HL-60/S4 (cell line): ENCODE results near the gene LGALS9C.
"Not testable (repeated sequence)": the region's sequence is repeated elsewhere in the genome, so short reads cannot be mapped to it uniquely, and the experiment has no call there.

Source experiments
- in situ Hi-C: fragments of 300-500 bp; cut with MboI; formaldehyde crosslinking; loops from 2 replicates; pipeline ENCODE4 v1.14.3; 2022; ENCODE audit warnings: low sequenced_read_pairs

LGALS9C gene

DNA sequence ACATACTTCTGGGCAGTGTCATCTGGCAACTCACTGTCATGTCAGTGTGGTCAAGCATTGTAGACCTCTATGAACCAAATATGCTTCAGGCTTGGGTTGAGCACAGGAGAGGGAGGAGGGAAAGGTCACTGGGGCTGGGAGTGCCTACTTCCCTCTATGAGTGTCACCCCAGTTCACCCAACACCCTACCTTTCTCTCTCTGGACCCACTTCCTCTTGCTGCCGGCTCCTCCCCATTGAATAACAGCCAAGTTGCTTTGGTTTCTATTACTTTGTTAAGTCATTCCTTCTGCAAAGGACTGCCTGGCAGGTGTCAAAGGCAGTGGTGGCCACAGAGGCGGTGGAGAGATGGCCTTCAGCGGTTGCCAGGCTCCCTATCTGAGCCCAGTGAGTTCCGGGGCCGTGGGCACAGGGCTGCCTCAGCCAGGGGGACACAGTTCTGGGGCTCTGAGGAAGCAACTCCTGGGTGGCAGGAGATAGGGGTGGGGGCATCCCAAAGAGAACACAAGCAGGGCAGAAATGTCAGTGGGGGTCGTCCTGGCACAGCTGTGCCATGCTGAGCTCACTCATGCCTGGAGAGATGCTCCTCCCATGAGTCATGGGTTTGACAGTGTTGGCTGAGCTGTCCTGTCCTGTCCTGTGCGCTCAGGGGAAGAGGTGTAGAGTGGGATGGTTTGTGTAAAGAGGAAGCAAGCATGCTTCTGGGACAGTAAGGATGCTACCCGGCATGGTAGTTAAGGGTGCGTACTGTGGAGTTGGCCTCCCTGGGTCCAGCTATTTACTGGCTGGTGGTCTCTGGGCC, at the start of gene LGALS9C:
LGALS9C (plus strand) TSS at position 282 of the 801 bp plus-strand sequence; CDS start at position 348, 66 bp downstream.
- in situ Hi-C loops = not testable (repeated sequence)

DNA sequence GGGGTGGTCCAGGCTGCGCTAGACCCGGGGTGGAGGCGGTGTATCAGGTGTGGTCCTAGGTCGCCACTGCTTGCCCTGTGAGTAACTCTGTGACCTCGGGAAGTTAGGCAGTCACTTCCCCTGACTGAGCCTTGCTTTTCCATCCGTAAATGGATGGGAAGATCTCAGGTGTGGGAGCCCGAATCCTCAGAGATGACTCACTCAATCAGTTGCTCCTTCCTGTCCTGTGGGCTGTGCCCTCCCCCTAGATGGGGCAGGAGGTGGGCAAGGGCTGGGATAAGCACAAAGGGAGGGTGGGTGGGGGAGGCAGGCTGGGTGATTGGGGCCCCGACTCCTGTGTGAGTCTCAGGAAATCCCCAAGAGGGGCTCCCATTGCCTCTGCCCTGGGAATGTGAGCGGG, 44.4 kb upstream of the LGALS9C start:
- in situ Hi-C loops = not testable (repeated sequence)

DNA sequence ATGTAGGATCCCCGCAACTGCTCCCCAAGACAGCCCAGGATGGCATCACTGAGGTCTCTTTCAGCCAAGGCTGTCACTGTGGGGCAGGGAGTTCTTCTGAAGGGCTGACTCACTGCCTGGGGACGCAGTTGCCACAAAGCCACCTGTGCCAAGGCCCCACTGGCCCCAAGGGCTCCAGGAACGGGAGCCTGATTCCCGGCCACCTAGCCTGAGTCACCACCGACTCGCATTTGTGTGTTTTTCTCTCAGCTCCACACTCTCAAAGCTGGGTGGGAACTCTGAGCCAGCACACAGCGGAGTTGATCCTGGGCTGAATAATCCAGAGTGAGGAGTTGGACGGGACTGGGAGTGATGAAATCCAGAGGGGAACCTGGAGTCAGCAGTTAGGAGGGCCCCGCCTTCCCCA, 37.1 kb upstream of the LGALS9C start:
- in situ Hi-C loops = not testable (repeated sequence)

DNA sequence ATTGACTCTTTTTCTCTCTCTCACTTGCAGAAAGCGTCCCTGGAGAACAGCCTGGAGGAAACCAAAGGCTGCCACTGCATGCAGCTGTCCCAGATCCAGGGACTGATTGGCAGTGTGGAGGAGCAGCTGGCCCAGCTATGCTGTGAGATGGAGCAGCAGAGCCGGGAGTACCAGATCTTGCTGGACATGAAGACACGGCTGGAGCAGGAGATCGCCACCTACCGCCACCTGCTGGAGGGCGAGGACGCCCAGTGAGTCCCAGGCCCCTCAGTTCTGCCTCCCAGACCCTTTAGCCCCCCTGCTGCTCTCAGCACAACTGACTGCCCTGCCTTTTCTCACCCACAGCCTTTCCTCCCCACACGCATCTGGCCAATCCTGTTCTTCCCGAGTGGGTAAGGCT, 34.5 kb upstream of the LGALS9C start:
- in situ Hi-C loops = not testable (repeated sequence)

DNA sequence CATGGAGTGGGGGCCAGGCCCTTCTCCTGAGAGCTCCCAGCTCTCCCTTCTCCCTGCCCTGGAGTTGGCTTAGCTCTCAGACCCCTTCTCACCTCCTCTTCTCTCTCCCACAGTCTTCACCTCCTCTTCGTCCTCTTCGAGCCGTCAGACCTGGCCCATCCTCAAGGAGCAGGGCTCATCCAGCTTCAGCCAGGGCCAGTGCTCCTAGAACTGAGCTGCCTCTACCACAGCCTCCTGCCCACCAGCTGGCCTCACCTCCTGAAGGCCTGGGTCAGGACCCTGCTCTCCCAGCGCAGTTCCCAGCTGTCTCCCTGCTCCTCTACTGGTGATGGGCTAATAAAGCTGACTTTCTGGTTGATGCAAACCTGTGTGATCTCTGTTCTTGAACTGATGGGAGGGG, 34.1 kb upstream of the LGALS9C start:
- in situ Hi-C loops = not testable (repeated sequence)

DNA sequence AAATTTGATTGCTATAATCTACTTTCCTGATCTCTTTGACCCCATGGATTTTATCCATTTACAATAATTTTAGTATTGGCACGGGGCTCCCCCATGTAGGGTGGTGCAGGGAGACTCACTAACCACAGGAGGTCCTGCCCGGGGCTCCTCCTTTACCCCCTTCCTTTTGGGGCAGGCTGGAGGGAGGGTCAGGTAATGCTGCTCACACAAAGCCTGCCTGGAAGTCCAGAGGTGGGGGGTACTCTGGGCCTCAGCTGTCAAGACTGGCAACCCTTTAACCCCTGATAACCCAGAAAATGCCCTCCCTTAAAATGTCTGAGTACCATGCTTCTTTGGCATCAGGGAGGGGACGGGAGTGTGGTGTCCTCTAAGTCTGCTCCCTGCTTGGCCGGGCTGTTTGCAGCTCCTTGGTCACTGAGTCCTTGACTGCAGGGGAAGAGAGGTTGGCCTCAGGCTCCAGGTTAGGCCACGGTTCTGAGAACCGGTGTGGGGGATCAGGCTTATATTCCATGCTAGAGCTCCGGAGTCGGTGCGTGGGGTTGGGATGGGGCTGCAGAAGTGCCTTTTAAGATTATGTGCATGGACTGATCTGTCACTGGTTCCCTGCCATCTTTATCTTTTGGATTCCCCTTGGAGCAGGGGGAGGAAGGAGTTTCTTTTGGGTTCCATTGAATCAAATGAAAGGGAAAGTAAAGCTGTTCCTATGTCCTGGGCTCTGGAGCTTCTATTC, 28.9 kb upstream of the LGALS9C start:
- in situ Hi-C loops = not testable (repeated sequence)

DNA sequence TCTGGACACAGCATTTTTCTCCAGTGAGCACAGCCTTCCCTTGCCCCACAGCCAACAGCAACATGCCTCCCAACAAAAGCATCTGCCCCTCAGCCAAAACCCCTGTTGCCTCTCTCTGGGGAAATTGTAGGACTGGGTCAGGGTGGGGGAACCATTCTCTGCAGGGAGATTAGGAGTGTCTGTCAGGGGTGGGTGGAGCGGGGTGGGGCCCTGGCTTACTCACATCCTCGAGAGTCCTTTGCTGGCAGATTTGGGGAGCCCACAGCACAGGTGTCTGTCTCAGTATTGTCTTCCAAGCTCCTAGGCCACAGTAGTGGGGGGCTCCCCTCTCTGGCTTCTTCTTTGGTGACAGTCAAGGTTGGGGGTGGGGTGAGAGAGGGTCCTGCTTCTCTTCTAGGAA, 28.3 kb upstream of the LGALS9C start:
- in situ Hi-C loops = not testable (repeated sequence)

DNA sequence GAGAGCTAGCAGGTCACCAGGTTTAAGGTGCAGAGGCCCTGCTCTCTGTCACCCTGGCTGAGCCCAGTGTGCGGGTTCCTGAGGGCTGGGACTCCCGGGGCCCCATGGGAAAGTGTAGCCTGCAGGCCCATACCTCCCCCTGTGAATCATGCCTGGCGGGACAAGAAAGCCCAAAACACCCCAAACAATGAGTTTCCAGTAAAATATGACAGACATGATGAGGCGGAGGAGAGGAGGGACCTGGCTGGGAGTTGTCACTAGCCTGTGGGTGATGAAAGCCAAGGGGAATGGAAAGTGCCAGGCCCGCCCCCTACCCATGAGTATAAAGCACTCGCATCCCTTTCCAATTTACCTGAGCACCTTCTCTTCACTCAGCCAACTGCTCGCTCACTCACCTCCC, 26.8 kb upstream of the LGALS9C start:
- in situ Hi-C loops = not testable (repeated sequence)

DNA sequence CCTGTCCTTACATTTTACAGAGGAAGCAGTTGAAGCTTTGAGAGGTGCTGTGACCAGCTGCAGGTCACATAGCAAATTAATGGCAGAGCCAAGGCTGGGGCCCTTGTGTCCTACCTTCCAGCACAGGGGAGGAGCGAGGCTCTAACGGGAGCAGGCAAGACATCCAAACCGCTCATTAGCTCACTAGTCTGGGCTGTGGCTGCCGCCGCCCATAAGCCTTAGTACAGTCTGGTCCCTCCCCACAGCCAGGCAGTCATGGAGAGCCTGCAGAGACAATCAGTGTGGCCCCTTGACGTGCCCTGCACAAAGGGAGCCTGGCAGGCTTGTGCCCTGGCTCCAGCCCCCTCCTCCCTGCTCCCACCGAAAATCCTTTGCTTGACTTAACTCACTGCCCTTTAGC, 25.6 kb upstream of the LGALS9C start:
- in situ Hi-C loops = not testable (repeated sequence)

DNA sequence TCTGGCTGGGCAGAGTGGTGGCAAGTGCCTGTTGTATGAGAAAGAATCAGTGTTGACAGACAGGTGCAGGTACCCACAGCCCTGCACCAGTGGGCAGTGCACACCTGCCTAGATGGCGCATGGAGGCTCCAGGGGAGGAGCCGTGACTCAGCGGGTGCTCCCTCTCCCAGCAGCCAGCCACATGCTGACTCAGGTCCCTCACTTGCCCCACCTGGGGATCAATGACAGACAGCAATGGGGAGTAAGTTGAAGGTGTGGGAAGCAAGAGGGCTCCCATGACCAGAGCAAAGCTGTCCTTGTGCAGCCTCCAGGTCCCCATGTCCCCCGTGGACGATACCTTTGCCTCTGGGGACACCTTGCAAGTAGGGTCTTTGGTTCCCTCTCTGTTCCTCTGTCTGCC, 24.6 kb upstream of the LGALS9C start:
- in situ Hi-C loops = not testable (repeated sequence)

DNA sequence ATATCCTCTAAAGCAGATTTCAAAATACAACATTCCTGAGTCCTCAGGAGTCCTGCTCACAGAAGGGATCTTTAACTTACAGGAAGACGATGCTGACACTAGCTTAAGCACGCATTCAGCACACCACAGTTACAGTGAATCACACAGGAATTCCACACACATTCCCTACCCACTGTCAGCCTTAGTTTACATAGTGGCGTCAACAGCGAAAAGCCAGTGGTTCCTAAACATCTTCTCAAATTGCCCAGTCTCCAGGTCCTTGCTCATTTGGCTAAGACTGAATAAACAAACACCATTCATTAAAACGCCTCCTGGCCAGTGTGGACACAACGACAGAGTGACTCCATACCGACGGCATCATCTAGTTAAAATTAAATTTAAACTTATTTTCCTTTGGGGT, 17.6 kb upstream of the LGALS9C start:
- in situ Hi-C loops = not testable (repeated sequence)

DNA sequence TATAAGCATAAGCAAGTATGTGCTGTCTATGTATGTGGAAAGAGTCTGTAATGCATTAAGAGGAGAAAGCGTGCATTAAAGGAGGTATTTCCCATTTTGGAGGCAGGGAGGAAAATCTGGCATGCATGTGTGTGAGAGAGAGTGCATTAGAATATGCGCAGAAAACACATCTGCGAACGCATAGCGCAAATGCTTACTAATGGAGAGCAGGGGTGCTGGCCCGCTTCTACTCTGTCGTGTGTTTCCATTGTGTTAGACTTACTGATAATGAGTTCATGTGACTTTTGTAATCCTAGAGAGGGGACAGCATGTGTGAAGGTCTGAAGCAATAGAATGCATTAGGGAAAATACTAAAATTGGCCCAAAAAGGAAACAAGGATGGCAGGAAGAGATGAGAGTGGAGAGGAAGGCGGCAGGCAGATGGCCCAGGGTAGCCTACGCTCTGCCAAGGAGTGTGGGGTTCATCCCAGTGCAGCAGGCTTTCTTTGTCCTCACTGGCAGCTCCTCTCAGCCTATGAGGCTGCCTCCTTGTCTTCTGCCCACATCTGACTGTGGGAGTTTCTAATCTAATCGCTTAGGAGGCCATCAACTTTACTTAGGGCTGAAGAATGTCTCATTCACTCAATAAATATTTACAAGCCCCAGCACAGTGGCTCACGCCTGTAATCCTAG, 12.6 kb upstream of the LGALS9C start:
- in situ Hi-C loops = not testable (repeated sequence)

DNA sequence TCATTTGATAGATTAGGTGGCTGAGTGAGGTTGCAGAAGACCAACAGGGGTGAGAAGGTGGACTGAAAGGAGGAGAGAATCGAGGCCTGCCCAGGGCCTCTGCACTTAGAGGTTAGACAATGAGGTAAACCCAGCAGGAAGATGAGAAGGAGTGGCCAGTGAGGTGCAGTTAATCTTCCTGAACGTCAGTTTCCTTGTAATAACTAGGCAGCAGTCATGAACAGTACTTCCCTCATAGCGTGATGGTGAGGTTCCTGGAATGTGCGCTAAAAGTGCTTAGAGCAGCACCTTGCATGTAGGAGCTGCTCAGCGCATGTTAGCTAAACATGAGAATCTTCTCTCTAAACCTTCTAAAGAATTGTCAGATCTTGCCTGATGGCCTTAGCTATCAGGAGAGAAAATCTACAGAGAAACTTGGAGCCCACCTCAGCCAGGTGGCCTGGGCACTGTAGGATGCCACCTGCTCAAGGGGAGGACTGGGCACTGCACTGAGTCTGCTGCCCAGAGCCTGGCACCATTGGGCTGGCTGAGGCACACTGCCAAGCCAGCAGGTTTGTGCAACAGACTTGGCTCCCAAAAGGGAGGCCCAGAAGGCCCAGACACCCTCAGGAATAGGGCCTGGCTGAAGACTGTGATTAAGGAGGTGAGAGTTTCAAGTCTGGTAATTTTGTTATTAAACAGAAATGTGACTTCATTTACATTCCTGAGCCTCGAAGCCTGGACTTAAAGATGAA, 10.2 kb upstream of the LGALS9C start:
- in situ Hi-C loops = not testable (repeated sequence)

DNA sequence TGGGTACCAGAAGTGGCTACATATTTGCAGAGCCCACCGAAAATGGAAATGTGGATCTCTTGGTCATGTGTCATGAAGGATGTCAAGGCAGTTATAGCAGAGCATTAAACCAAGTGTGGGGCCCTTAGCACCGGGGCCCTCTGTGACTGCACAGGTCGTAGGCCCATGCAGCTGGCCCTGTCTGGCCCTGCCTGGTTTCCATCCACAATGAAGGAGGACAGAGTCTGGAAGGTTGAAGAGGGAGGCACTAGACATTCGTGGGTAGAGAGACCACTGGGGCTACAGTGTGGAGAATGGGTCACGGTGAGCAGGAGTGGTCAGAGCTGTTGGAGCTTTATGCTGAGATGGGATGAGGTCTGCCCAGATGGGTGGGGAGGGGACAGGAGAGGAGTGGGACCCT, 9.6 kb upstream of the LGALS9C start:
- in situ Hi-C loops = not testable (repeated sequence)

DNA sequence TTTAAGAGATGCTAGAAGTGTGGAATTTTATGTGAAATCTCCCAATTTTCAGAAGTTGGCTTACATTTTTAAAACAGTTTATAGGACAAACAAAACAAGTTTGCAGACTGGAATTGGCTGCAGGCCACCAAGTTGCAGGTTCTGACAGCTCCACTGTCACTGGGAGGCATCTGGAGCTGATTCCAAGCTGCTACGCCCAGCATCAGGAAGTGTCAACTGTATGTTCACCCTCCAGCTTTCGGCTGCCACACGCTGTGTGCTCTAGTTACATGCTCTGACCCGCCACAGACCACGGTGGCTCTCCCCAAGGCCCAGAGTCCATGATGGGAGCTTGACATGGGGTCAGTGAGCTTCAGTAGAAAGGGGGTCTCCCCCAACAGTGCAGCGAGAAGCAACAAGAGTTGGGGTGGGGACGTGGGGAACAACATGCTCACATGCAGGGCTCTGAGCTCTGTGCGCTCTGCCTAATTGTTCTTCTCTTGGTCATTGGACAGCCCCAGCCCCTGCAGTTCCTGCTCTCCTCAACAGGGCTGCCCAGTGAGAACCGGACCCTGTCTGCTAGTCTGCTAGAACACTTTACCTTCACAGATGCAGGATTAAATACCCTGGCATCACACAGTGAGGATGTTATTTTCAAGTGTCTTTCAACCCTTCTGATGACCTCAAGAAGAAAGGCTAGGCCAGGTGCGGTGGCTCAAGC, 8.0 kb upstream of the LGALS9C start:
- in situ Hi-C loops = not testable (repeated sequence)

DNA sequence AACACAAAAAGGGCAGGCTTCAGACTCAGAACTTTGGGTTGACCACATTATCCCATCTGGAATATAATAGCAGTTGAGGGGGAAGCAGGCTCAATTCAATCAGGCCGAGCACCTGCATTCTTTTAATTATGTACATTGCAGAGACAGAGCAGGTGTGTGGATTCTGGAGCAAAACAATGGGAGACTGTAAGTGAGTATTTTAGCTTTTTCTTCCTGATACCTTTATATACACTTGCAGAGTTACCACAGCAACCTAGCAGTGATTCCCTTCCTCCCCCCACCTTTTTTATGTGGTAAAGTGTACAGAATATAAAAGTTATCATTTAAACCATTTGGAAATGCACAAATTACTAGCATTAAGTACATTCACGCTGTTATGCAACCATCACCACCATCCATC, 6.8 kb upstream of the LGALS9C start:
- in situ Hi-C loops = not testable (repeated sequence)

DNA sequence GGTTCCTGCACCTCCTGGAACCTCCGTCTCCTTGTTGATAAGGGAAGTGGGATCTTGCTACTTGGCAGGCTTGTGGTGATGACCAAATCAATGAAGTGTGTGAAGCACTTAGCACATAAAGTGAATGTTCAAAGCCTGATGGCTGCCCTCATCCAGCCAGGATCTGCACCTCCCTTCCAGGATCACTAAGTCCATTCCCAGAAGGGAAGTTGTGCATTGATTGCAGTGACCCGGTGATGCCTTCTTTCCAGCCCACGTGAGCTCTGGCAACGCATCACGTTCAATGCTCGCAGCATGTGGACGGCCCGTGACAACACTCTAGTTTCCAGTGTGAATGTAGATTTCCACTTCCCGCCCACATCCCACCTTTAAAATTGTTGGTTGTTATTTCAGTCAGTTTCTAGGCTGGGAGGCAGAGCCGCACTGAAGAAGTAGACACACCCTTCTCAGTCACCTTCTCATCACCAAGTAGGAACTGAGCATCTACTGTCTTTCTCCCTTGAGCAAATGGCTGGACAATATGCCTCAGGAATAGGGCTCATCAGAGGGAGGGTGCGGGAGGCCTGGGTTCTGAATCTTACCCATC, 6.2 kb upstream of the LGALS9C start:
- in situ Hi-C loops = not testable (repeated sequence)

DNA sequence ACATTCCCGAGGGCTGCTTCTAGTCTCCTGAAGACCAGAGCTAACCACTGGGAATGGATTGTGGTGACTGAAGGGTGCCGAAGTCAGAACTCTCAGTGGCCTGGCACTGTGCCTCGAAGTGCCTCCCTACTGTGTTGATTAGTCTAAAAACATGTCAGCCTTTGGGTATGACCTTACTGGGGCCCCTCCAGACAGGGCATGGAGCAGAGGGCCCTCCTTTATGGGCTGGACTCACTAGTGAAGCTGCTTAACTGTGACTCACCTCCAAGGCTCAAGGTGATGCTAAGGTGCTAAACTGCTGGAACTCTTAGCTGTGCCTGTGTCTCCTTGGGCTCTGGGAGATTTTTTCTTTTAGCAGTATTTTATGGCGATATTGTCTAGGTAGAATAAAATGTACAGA, 2.6 kb upstream of the LGALS9C start:
- in situ Hi-C loops = not testable (repeated sequence)

DNA sequence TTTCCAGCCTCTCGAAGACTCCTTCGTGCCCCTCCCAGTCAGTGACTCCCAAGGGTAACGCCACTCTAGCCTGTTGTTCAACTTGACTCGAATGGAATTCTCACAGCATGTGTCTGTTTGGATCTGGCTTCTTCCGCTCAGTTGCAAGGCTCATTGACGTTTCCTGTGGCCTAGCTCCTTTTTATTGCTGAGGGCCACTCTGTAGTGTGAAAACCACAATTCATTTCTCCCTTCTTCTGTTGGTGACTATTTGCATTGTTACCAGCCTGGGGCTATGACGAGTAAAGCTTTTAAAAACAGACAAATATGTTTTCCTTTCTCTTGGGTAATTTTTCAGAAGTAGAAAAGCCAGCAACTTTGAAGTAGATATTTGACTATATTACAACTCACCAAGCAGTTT, 1.8 kb upstream of the LGALS9C start:
- in situ Hi-C loops = not testable (repeated sequence)

DNA sequence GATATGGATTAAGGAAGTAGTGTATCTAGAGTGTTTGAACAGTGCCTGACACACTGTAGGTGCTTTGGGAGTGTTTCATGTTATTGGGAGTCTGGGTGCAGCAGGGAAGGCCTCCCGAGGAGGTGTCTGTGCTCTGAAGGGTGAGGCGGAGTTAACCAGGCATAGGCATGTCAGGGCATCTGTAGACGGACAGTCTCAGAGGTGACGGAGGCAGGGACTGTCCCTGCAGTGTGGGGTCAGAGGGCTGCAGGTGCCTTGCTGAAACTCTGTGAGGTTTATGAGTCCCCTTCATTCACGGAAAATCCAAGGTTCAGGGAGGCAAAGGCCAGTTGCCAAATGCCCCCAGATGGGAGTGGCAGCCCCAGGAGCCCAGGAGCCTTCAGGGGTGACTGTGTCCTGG, 778 bp downstream of the LGALS9C start:
- in situ Hi-C loops = not testable (repeated sequence)
